Measurements from ENCODE around the gene JAM2.
"Not testable (repeated sequence)": the region's sequence is repeated elsewhere in the genome, so short reads cannot be mapped to it uniquely, and the experiment has no call there.

DNA sequence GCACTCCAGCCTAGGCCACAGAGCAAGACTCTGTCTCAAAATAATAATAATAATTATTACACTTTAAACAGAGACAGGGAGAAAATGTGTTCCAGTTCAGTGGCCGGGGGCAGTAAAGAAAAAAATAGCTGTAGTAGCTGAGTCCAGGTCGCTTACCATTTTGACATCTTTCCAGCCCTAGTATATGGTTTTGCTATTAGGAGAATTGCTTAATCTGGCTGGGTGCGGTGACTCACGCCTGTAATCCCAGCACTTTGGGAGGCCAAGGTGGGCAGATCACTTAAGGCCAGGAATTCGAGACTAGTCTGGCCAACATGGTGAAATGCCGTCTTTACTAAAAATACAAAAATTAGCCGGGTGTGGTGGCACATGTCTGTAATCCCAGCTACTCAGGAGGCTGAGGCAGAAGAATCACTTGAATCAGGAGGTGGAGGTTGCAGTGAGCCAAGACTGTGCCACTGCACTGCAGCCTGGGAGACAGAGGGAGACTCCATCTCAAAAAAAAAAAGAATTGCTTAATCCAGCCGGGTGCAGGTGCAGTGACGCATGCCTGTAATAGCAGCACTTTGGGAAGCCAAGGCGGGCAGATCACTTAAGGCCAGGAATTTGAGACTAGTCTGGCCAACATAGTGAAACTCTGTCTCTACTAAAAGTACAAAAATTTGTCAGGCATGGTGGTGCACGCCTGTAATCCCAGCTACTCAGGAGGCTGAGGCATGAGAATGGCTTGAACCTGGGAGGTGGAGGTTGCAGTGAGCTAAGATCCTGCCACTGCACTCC is 13.1 kb upstream of the JAM2 start:
- TF ChIP-seq, protein P1, sequence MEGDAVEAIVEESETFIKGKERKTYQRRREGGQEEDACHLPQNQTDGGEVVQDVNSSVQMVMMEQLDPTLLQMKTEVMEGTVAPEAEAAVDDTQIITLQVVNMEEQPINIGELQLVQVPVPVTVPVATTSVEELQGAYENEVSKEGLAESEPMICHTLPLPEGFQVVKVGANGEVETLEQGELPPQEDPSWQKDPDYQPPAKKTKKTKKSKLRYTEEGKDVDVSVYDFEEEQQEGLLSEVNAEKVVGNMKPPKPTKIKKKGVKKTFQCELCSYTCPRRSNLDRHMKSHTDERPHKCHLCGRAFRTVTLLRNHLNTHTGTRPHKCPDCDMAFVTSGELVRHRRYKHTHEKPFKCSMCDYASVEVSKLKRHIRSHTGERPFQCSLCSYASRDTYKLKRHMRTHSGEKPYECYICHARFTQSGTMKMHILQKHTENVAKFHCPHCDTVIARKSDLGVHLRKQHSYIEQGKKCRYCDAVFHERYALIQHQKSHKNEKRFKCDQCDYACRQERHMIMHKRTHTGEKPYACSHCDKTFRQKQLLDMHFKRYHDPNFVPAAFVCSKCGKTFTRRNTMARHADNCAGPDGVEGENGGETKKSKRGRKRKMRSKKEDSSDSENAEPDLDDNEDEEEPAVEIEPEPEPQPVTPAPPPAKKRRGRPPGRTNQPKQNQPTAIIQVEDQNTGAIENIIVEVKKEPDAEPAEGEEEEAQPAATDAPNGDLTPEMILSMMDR (IDR thresholded peaks at IDR 0.05): not testable (repeated sequence)
- not testable (repeated sequence) for TF ChIP-seq MYBL2 (CRISPR knock-in tag; IDR thresholded peaks at IDR 0.05); RELA (CRISPR knock-in tag; IDR thresholded peaks at IDR 0.05; ENCODE audit: borderline replicate concordance); TEAD4 (CRISPR knock-in tag; IDR thresholded peaks at IDR 0.05); SMAD4 (CRISPR knock-in tag; IDR thresholded peaks at IDR 0.05); CREM (CRISPR knock-in tag; IDR thresholded peaks at IDR 0.05); NFE2L1 (CRISPR knock-in tag; IDR thresholded peaks at IDR 0.05); NFATC4 (CRISPR knock-in tag; IDR thresholded peaks at IDR 0.05)

All from WTC11 (cell line).